Measurements from ENCODE around the gene IARS1. TPM values are rescaled to one million over a fixed set of nuclear protein-coding genes. Genes with fewer than 3 reads are reported as not detected.

IARS1 gene
- total RNA-seq: 100 to 1,000 TPM; 112 to 143 TPM
- 57.2 TPM for polyA plus RNA-seq (ENCODE audit: insufficient read depth, low read depth, low replicate concordance)
- long read RNA-seq, donor 1, full-length matches to known transcripts: 3 of 8 reads
- long read RNA-seq, donor 1, partial matches to known transcripts: 5 of 8 reads
- long read RNA-seq, donor 1, other reads (novel, unspliced or antisense): 0 of 8 reads
- long read RNA-seq, donor 2, full-length matches to known transcripts: 4 of 4 reads
- long read RNA-seq, donor 2, partial matches to known transcripts: 0 of 4 reads
- long read RNA-seq, donor 2, other reads (novel, unspliced or antisense): 0 of 4 reads

DNA sequence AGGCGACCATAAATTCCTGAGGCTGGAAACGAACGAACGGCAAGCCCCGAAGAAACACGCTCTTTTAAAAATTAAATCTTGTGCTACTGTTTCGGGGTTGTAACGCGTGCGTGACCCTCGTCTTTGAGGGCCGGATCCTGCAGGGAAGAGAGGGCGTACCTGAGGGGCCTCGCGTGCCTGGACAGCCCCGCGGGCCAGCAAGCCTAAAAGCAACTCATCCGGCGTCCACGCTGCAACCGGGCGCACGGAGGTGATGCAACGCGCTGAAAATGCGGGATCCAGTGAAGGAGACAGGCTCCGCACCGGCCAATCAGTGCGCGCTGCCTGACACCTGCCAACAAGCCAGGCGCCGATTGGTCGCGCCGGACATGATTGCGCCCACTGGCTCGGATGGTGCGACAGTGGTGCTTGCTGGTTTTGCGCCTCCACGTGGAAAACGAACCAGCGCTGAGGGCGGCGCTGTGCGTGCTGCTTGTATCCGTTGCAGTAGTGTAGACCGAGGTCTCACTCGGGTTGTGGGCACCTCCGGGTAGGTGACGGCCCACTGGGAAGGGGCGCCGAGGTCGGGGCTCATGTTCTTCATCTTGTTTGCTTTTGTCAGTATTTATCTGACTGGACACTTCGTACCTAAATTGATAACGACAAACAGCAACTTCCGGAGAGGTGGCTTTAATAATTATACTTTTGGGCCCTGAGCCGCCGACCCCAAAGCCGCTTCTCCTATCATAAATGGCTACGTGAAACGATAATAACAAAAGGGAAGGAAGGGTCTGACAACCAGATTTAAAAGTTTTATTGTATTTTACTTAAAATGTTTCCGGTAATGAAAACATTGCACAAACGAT is at the start of gene IARS1:
IARS1 (minus strand) TSS at position 246 of the 845 bp plus-strand sequence. CDS start 4,278 bp downstream, outside the sequence.
- Histone ChIP-seq H3K27me3 (no peaks in the 10 kb centered on the region), H3K9me3 (no peaks in the 10 kb centered on the region), H3K4me1 (peaks cover 25% of the 10 kb centered on the region), H3K27ac (peak within 1 kb of the TSS; percentile 58 to 77), H3K4me3 (peak within 1 kb of the TSS; percentile 62 to 73), H3K36me3 (ENCODE audit: low read depth, missing control alignments) (no peaks in the 10 kb centered on the region)
- TF ChIP-seq, protein P1, sequence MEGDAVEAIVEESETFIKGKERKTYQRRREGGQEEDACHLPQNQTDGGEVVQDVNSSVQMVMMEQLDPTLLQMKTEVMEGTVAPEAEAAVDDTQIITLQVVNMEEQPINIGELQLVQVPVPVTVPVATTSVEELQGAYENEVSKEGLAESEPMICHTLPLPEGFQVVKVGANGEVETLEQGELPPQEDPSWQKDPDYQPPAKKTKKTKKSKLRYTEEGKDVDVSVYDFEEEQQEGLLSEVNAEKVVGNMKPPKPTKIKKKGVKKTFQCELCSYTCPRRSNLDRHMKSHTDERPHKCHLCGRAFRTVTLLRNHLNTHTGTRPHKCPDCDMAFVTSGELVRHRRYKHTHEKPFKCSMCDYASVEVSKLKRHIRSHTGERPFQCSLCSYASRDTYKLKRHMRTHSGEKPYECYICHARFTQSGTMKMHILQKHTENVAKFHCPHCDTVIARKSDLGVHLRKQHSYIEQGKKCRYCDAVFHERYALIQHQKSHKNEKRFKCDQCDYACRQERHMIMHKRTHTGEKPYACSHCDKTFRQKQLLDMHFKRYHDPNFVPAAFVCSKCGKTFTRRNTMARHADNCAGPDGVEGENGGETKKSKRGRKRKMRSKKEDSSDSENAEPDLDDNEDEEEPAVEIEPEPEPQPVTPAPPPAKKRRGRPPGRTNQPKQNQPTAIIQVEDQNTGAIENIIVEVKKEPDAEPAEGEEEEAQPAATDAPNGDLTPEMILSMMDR (IDR thresholded peaks at IDR 0.05): peak in 1 of 3 experiments; percentile 28
- TF ChIP-seq POLR2A (IDR thresholded peaks at IDR 0.05): no peak
- intact Hi-C loops (cut with DNase I; ENCODE audit: low total_unique reads): no loop called here
- WGBS, 2 donors: 1% methylated on average over 22 to 63 of the region's 63 CpGs
- peak; percentile 99 for DNase-seq

DNA sequence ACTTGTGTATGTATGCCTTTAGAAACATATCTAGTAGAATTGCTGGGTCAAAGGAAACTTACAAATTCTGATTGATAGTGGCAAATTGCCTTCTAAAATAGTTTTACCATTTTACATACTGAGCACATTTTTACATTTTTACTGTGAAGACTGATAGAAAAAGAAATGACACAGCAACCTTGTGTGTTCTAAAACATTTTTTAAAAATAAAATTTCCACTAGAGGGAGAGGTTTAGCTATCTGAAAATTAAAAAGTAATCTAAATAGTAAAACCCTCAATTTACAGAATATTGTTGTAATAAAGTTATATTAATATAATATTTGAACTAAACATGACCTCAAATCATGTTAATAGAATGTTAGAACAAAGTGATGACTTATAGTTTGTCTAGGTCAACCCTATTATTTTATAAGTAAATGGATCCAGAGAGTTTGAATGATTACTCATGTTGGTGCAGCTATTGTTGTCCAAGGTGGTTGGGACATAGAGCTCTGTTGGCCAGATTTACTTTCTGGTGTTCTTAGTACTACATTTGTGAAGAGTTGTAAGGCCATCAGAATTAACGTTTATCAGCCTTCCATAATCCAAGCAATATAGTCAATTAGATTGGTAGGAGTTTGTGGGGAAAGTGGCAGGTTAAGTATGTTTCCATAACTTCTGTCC is 49.5 kb upstream of the IARS1 start:
- Histone ChIP-seq H3K36me3 (ENCODE audit: low read depth, missing control alignments) (no peaks in the 10 kb centered on the region), H3K27ac (no peak overlapping the region), H3K4me1 (no peaks in the 10 kb centered on the region), H3K4me3 (no peak overlapping the region), H3K9me3 (no peaks in the 10 kb centered on the region), H3K27me3 (no peaks in the 10 kb centered on the region)
- intact Hi-C loops (cut with DNase I; ENCODE audit: low total_unique reads): loop anchor here (10.0 kb wide), 1 partner anchor 302 kb away; no protein-coding TSS in a partner anchor
- DNase-seq: no peak
- TF ChIP-seq POLR2A (IDR thresholded peaks at IDR 0.05): no peak
- TF ChIP-seq, protein P1 (IDR thresholded peaks at IDR 0.05): peak in 1 of 3 experiments; percentile 4
- 75 to 76% methylated on average over 1 of the region's 1 CpG for WGBS, 2 donors

- Histone ChIP-seq H3K4me3 (no peak overlapping the region), H3K27ac (no peak overlapping the region), H3K9me3 (no peaks in the 10 kb centered on the region), H3K4me1 (no peaks in the 10 kb centered on the region), H3K36me3 (ENCODE audit: low read depth, missing control alignments) (no peaks in the 10 kb centered on the region), H3K27me3 (no peaks in the 10 kb centered on the region)
- 100% methylated on average over 1 of the region's 1 CpG for WGBS, 2 donors
- no peak for TF ChIP-seq POLR2A (IDR thresholded peaks at IDR 0.05)
- TF ChIP-seq, protein P1 (IDR thresholded peaks at IDR 0.05): no peak
- no peak for DNase-seq
- intact Hi-C loops (cut with DNase I; ENCODE audit: low total_unique reads): loop anchor here (10.0 kb wide), 1 partner anchor 303 kb away; no protein-coding TSS in a partner anchor
Observed at GRCh38 chr9:92341578-92341977, 48.1 kb upstream of the IARS1 start.

GRCh38 chr9:92333282-92333634 is 39.8 kb upstream of the IARS1 start:
- TF ChIP-seq, protein P1 (IDR thresholded peaks at IDR 0.05): no peak
- TF ChIP-seq POLR2A (IDR thresholded peaks at IDR 0.05): no peak
- intact Hi-C loops (cut with DNase I; ENCODE audit: low total_unique reads): no loop called here
- H3K36me3 ChIP-seq (ENCODE audit: low read depth, missing control alignments): no peaks in the 10 kb centered on the region
- H3K27me3 ChIP-seq: no peaks in the 10 kb centered on the region
- no peaks in the 10 kb centered on the region for H3K9me3 ChIP-seq
- no peak overlapping the region for H3K27ac ChIP-seq
- H3K4me3 ChIP-seq: no peak overlapping the region
- 92% methylated on average over 2 of the region's 2 CpGs for WGBS, 2 donors
- no peak for DNase-seq
- H3K4me1 ChIP-seq: no peaks in the 10 kb centered on the region
